IPS-15b (cell line): Measurements from ENCODE around the gene COL24A1.
"Not testable (repeated sequence)": the region's sequence is repeated elsewhere in the genome, so short reads cannot be mapped to it uniquely, and the experiment has no call there.

Source experiments
- H3K27me3 ChIP-seq: one replicate; pipeline ENCODE4 v1.6.1; 2013; ENCODE audit warnings: low read length; ENCODE audit not compliant: control insufficient read depth, insufficient read depth
- H3K36me3 ChIP-seq: one replicate; pipeline ENCODE4 v1.6.1; 2013; ENCODE audit warnings: low read length; ENCODE audit not compliant: control insufficient read depth, insufficient read depth
- H3K4me1 ChIP-seq: one replicate; pipeline ENCODE4 v1.6.1; 2013; ENCODE audit warnings: mild to moderate bottlenecking, low read length; ENCODE audit not compliant: control insufficient read depth, insufficient read depth
- H3K4me3 ChIP-seq: one replicate; pipeline ENCODE4 v1.5.1; 2013; ENCODE audit warnings: low read depth, low read length
- H3K9ac ChIP-seq: one replicate; pipeline ENCODE4 v1.6.1; 2013; ENCODE audit warnings: low read depth, mild to moderate bottlenecking, low read length
- H3K9me3 ChIP-seq: one replicate; pipeline ENCODE4 v1.6.1; 2013; ENCODE audit warnings: mild to moderate bottlenecking, low read length; ENCODE audit not compliant: control insufficient read depth, insufficient read depth

Gene COL24A1

DNA sequence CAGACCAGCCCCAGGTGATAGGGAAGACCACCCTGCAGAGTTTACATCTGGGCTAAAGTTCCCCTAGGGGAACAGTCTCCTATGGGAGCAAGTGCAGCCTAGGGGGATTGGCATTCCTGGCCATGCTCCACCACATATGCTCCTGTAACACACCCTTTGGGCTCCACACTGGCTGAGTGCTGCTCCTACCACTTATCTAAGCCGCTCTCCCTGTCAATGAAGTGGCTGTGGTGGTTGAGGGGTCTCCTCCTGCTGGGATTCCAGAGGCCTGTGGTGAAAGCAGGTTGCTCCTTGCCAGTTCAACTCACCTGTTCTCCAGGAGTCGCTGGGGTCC, 51.1 kb downstream of the COL24A1 start:
- Histone ChIP-seq H3K4me3 (no peak overlapping the region), H3K36me3 (no peaks in the 10 kb centered on the region), H3K9ac (no peak overlapping the region), H3K27me3 (no peaks in the 10 kb centered on the region), H3K4me1 (peaks cover 3% of the 10 kb centered on the region), H3K9me3 (no peaks in the 10 kb centered on the region)

DNA sequence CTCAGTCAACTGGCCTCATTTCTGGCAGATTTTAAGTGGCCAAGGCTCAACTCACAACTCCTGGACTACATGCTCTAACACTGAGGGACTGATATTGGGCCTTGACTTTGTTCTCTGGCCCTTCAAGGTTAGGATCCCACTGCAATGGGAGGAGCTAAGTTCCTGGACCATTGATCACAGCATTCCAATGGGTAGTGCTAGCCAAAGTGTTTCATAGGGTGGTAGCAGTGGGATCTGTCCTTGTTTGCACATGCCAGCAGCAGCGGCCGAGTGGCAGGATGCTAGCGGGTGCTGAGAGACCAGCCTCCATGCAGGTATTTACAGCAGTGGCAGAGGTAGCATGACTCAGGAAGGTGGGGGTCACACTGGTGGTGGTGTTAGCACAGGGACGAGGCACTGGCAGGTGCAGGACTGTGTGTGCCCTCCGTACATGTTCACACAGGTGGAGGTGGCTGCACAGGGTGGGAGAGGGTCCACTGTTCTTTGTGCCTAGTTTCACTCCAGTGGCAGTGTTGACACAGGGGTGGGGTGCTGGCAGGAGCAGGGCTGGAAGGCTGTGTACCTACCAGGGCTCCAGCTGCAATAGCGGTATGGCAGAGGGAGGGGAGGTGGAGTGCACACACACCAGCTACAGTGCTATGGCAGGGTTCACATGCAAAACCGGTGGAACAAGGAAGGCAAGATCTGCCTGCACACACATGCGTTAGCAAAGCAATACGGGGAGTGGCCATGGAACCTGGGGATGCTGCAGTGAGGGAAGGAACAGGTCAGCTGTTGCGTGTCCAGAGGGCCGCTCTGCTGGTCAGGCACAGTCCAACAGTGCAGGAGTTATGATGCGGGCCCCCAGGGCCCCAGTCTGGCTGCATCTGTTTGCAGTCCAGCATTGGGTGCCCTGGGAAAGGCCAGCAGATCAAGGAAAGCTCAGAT, 51.7 kb downstream of the COL24A1 start:
- H3K9ac ChIP-seq = no peak overlapping the region
- no peaks in the 10 kb centered on the region for H3K9me3 ChIP-seq
- H3K4me1 ChIP-seq = peaks cover 3% of the 10 kb centered on the region
- no peak overlapping the region for H3K4me3 ChIP-seq
- H3K27me3 ChIP-seq = no peaks in the 10 kb centered on the region
- no peaks in the 10 kb centered on the region for H3K36me3 ChIP-seq

DNA sequence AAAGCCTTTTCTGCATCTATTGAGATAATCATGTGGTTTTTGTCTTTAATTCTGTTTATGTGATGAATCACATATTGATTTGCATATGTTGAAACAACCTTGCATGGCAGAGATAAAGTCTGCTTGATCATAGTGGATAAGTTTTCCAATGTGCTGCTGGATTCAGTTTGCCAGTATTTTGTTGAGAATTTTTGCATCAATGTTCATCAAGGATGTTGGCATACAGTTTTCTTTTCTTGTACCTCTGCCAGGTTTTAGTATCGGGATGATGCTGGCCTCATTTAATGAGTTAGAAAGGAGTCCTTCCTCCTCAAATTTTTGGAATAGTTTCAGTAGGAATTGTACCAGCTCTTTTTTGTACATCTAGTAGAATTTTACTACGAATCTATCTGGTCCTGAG, 55.0 kb downstream of the COL24A1 start:
- H3K27me3 ChIP-seq = no peaks in the 10 kb centered on the region
- no peaks in the 10 kb centered on the region for H3K36me3 ChIP-seq
- no peaks in the 10 kb centered on the region for H3K9me3 ChIP-seq
- no peak overlapping the region for H3K4me3 ChIP-seq
- H3K4me1 ChIP-seq = peaks cover 3% of the 10 kb centered on the region
- no peak overlapping the region for H3K9ac ChIP-seq

DNA sequence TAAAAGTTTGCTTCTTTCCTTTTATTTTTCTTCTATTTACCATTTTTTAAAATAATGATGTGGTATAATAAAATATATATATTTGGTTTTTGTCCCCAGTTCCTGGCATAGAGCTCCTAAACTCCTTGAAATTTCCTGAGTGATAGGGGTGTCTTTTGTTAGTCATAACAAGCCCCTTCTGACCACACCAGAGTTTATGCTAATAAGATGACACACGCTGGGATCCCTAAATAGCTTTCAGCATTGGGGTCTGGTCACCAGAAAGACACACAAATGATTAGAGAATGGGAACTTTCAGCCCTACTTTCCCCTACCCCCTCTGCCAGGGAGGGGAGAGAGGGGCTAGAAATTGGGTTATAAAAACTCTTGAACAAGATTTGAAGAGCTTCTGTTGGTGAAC, 56.2 kb downstream of the COL24A1 start:
- Histone ChIP-seq H3K27me3 (no peaks in the 10 kb centered on the region), H3K4me1 (peaks cover 3% of the 10 kb centered on the region), H3K9me3 (no peaks in the 10 kb centered on the region), H3K4me3 (no peak overlapping the region), H3K36me3 (no peaks in the 10 kb centered on the region), H3K9ac (no peak overlapping the region)

DNA sequence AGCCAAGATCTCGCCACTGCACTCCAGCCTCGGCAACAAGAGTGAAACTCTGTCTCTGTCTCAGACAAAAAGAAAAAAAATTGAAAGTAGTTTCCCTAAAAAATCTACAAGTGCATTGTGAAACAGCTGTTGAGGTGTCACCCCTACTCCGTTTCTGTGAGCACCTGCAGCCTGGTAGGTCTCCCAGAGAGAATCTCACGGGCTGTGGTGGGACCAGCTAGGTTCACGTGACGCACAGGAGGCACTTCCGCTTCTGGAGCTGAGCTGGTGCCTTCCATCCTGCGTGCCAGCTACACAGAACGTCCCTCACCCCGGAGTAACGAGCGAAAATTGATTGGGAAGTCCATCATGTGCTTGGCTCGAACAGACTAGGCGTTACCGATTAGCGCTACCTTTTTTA, 66.8 kb downstream of the COL24A1 start:
- H3K4me3 ChIP-seq = no peak overlapping the region
- no peaks in the 10 kb centered on the region for H3K4me1 ChIP-seq
- no peaks in the 10 kb centered on the region for H3K9me3 ChIP-seq
- no peaks in the 10 kb centered on the region for H3K27me3 ChIP-seq
- H3K9ac ChIP-seq = no peak overlapping the region
- no peaks in the 10 kb centered on the region for H3K36me3 ChIP-seq

DNA sequence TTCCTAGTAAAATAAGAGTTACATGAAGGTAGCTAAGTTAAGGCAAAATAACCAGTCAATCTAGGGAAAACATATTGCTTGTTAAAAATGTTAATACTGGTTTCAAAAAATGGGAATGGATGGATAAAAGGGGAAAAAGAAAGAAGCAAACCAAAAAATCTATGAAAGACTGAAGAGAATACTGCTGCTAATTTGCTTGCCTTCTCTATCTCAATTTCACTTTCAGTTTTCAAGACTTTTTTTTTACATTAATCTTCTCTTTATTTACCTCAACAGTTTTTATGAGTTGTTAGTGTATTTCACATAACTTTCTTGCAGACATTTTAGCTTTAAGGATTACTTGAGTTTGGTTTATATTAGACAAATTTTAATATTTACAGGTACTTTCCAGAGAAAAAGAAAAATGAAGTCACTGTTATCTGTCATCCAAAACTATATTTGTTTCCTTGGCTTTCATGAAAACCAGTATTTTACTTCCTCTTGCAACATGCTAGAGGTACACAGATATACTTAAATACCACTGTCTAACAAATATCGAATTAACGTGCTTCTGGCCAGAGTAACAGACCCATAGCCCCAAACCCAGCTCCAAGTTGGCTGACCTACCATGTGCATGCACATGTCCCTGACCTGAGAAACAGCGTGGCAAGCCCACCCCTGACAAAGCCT, 70.7 kb downstream of the COL24A1 start:
- no peaks in the 10 kb centered on the region for H3K9me3 ChIP-seq
- H3K4me3 ChIP-seq = no peak overlapping the region

DNA sequence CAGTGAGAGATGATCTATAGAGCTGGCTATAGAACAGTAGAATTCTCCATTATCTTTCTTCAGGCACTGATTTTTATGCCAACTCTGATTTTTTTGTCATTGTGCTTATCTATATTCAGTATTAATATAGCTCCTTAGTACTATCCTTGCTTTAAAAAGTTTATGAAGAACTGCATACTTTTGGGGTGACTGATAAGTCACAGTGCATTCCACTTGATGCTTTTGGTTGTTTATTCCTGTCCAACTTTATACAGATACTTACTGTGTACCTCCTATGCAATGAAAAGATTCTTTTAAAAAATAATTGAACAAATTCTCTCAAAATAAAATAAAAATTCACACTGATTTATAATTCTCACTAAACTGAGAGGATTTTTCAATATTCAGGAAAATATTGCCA, 71.6 kb downstream of the COL24A1 start:
- no peaks in the 10 kb centered on the region for H3K9me3 ChIP-seq
- H3K9ac ChIP-seq = no peak overlapping the region
- H3K4me1 ChIP-seq = no peaks in the 10 kb centered on the region

More for the DNA sequence above, 70.7 kb downstream of the COL24A1 start:
- Histone ChIP-seq H3K9ac (no peak overlapping the region), H3K27me3 (no peaks in the 10 kb centered on the region), H3K4me1 (no peaks in the 10 kb centered on the region), H3K36me3 (no peaks in the 10 kb centered on the region)

DNA sequence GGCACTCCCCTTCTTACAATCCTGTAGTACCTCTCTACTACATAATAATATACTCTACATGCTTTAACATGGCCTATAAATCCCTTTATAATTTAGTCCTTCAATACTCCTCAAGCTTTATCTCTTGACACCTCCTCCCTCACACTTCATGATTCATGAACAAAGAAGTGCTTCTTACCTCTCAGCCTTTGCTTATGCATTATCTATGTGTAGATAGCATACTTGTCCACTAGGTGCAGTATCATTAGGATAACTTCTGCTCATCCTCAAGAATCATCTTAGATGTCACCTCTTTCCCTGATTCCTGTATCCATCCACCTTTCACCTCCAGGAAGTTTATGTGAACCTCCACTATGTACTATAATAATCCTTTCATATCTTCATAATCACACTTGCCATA, 74.4 kb downstream of the COL24A1 start:
- H3K36me3 ChIP-seq = no peaks in the 10 kb centered on the region

More for the DNA sequence above, 71.6 kb downstream of the COL24A1 start:
- H3K27me3 ChIP-seq = no peaks in the 10 kb centered on the region
- H3K36me3 ChIP-seq = no peaks in the 10 kb centered on the region
- H3K4me3 ChIP-seq = no peak overlapping the region

DNA sequence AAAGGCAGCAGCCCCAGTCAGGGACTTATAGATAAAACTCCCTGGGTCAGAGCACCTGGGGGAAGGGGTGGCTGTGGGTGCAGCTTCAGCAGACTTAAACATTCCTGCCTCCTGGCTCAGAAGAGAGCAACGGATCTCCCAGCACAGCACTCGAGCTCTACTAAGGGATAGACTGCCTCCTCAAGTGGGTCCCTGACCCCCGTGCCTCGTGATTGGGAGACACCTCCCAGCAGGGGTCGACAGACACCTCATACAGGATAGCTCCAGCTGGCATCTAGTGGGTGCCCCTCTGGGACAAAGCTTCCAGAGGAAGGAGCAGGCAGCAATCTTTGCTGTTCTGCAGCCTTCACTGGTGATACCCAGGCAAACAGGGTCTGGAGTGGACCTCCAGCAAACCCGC, 84.1 kb downstream of the COL24A1 start:
- not testable (repeated sequence) for H3K27me3 ChIP-seq, H3K36me3 ChIP-seq, H3K4me1 ChIP-seq, H3K9me3 ChIP-seq, H3K4me3 ChIP-seq, H3K9ac ChIP-seq

More for the DNA sequence above, 74.4 kb downstream of the COL24A1 start:
- Histone ChIP-seq H3K9me3 (no peaks in the 10 kb centered on the region), H3K4me1 (no peaks in the 10 kb centered on the region), H3K4me3 (no peak overlapping the region), H3K27me3 (no peaks in the 10 kb centered on the region), H3K9ac (no peak overlapping the region)

DNA sequence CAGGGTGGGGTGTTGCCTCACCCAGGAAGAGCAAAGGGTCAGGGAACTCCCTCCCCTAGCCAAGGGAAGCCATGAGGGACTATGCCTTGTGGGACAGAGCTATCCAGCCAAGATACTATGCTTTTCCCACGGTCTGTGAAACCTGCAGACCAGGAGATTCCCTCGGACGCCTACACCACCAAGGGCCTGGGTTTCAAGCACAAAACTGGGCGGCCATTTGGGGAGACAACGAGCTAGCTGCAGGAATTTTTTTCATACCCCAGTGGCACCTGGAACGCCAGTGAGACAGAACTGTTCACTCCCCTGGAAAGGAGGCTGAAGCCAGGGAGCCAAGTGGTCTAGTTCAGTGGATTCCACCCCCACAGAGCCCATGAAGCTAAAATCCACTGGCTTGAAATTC, 84.7 kb downstream of the COL24A1 start:
- not testable (repeated sequence) for H3K36me3 ChIP-seq, H3K9me3 ChIP-seq, H3K27me3 ChIP-seq

DNA sequence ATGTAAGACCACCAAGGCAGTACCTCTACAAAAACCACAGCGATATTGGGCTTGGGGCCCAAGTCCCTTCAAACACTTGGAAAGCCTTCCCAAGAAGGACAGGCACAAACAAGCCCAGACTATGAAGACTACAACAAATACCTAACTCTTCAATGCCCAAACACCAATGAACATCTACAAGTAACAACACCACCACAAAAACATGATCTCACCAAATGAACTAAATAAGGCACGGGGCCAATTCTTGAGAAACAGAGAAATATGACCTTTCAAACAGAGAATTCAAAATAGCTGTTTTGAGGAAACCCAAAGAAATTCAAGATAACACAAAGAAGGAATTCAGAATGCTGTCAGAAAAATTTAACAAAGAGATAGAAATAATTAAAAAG, 86.8 kb downstream of the COL24A1 start:
- Histone ChIP-seq H3K9ac (no peak overlapping the region), H3K27me3 (no peaks in the 10 kb centered on the region), H3K4me3 (no peak overlapping the region), H3K36me3 (no peaks in the 10 kb centered on the region), H3K4me1 (peaks cover 4% of the 10 kb centered on the region), H3K9me3 (no peaks in the 10 kb centered on the region)

More for the DNA sequence above, 84.7 kb downstream of the COL24A1 start:
- not testable (repeated sequence) for H3K4me3 ChIP-seq, H3K4me1 ChIP-seq, H3K9ac ChIP-seq
